Measurements from ENCODE around the gene TIMM44. TPM values are rescaled to one million over a fixed set of nuclear protein-coding genes. Genes with fewer than 3 reads are reported as not detected.

TIMM44 gene
- total RNA-seq, 1 experiment from 2014 or later: 142 TPM

- peak overlapping the region; percentile 93 for H3K27ac Mint-ChIP-seq (ENCODE audit: low read depth, unreplicated experiment)
- H3K4me3 Mint-ChIP-seq (ENCODE audit: unreplicated experiment): peak overlapping the region; percentile 62
- H3K27me3 Mint-ChIP-seq (ENCODE audit: insufficient read depth, unreplicated experiment): no peaks in the 10 kb centered on the region
- no TSS peak for BruUV-seq (replicated peaks)
- ChIA-PET POLR2A (interaction anchor here (0.6 to 5.2 kb wide), 15 partner anchors 9 to 392 kb away, joined by 3 to 56 read pairs (median 3); partner anchors contain the start of genes LRRC8E, MAP2K7, NDUFA7 and PET100), CTCF (interaction anchor here (0.6 to 2.2 kb wide), 14 partner anchors 8 to 593 kb away, joined by 3 to 14 read pairs (median 4); partner anchors contain the start of genes SNAPC2 and TIMM44)
- peak; percentile 82 for DNase-seq (ENCODE audit: unreplicated experiment)
- intact Hi-C loops (cut with micrococcal nuclease): no loop called here
- H3K36me3 Mint-ChIP-seq (ENCODE audit: insufficient read depth, unreplicated experiment): peaks cover 63% of the 10 kb centered on the region
- no peaks in the 10 kb centered on the region for H3K9me3 Mint-ChIP-seq (ENCODE audit: unreplicated experiment)
- TF ChIP-seq CTCF (IDR thresholded peaks at IDR 0.05; ENCODE audit: unreplicated experiment): peak; percentile 34
- peaks cover 13% of the 10 kb centered on the region for H3K4me1 Mint-ChIP-seq (ENCODE audit: insufficient read depth, unreplicated experiment)
Measured at GRCh38 chr19:7928741-7929701, 14.4 kb downstream of the TIMM44 start.

GRCh38 chr19:7928334-7928706, 15.1 kb downstream of the TIMM44 start:
- peaks cover 13% of the 10 kb centered on the region for H3K4me1 Mint-ChIP-seq (ENCODE audit: insufficient read depth, unreplicated experiment)
- ChIA-PET CTCF (interaction anchor here (0.6 to 2.2 kb wide), 10 partner anchors 8 to 592 kb away, joined by 3 to 14 read pairs (median 4); partner anchors contain the start of genes SNAPC2 and TIMM44), POLR2A (interaction anchor here (0.6 to 5.2 kb wide), 14 partner anchors 8 to 393 kb away, joined by 3 to 56 read pairs (median 4); partner anchors contain the start of genes LRRC8E, MAP2K7, NDUFA7 and PET100)
- peaks cover 61% of the 10 kb centered on the region for H3K36me3 Mint-ChIP-seq (ENCODE audit: insufficient read depth, unreplicated experiment)
- H3K27ac Mint-ChIP-seq (ENCODE audit: low read depth, unreplicated experiment): peak overlapping the region; percentile 93
- TF ChIP-seq CTCF (IDR thresholded peaks at IDR 0.05; ENCODE audit: unreplicated experiment): no peak
- no TSS peak for BruUV-seq (replicated peaks)
- intact Hi-C loops (cut with micrococcal nuclease): no loop called here
- H3K27me3 Mint-ChIP-seq (ENCODE audit: insufficient read depth, unreplicated experiment): no peaks in the 10 kb centered on the region
- peak overlapping the region; percentile 62 for H3K4me3 Mint-ChIP-seq (ENCODE audit: unreplicated experiment)
- no peak for DNase-seq (ENCODE audit: unreplicated experiment)
- no peaks in the 10 kb centered on the region for H3K9me3 Mint-ChIP-seq (ENCODE audit: unreplicated experiment)

GRCh38 chr19:7927605-7928333, 15.7 kb downstream of the TIMM44 start:
- no peak for DNase-seq (ENCODE audit: unreplicated experiment)
- Mint-ChIP-seq H3K4me1 (ENCODE audit: insufficient read depth, unreplicated experiment) (peaks cover 13% of the 10 kb centered on the region), H3K4me3 (ENCODE audit: unreplicated experiment) (peak overlapping the region; percentile 62), H3K27ac (ENCODE audit: low read depth, unreplicated experiment) (peak overlapping the region; percentile 93), H3K9me3 (ENCODE audit: unreplicated experiment) (no peaks in the 10 kb centered on the region), H3K27me3 (ENCODE audit: insufficient read depth, unreplicated experiment) (no peaks in the 10 kb centered on the region), H3K36me3 (ENCODE audit: insufficient read depth, unreplicated experiment) (peaks cover 65% of the 10 kb centered on the region)
- no TSS peak for BruUV-seq (replicated peaks)
- intact Hi-C loops (cut with micrococcal nuclease): no loop called here
- ChIA-PET CTCF (interaction anchor here (0.6 to 2.0 kb wide), 6 partner anchors 8 to 324 kb away, joined by 3 to 14 read pairs (median 4); partner anchors contain the start of genes SNAPC2, TIMM44 and TRAPPC5), POLR2A (interaction anchor here (0.7 to 5.2 kb wide), 7 partner anchors 11 to 361 kb away, joined by 3 to 56 read pairs (median 4); partner anchors contain the start of gene TIMM44)
- no peak for TF ChIP-seq CTCF (IDR thresholded peaks at IDR 0.05; ENCODE audit: unreplicated experiment)

All from MCF 10A (cell line).